Measurements from ENCODE around the gene XKR7. TPM values are rescaled to one million over a fixed set of nuclear protein-coding genes. Genes with fewer than 3 reads are reported as not detected.

XKR7 gene
- total RNA-seq, 1 donor from 2014 or later: not detected

- H3K9me3 Mint-ChIP-seq (ENCODE audit: unreplicated experiment): no peaks in the 10 kb centered on the region
- H3K4me1 Mint-ChIP-seq (ENCODE audit: unreplicated experiment): no peaks in the 10 kb centered on the region
- no peak overlapping the region for H3K4me3 Mint-ChIP-seq (ENCODE audit: unreplicated experiment)
- peaks cover 74% of the 10 kb centered on the region for H3K27me3 Mint-ChIP-seq (ENCODE audit: unreplicated experiment)
- no peak for DNase-seq (ENCODE audit: extremely low spot score, unreplicated experiment)
- TF ChIP-seq, protein P1, sequence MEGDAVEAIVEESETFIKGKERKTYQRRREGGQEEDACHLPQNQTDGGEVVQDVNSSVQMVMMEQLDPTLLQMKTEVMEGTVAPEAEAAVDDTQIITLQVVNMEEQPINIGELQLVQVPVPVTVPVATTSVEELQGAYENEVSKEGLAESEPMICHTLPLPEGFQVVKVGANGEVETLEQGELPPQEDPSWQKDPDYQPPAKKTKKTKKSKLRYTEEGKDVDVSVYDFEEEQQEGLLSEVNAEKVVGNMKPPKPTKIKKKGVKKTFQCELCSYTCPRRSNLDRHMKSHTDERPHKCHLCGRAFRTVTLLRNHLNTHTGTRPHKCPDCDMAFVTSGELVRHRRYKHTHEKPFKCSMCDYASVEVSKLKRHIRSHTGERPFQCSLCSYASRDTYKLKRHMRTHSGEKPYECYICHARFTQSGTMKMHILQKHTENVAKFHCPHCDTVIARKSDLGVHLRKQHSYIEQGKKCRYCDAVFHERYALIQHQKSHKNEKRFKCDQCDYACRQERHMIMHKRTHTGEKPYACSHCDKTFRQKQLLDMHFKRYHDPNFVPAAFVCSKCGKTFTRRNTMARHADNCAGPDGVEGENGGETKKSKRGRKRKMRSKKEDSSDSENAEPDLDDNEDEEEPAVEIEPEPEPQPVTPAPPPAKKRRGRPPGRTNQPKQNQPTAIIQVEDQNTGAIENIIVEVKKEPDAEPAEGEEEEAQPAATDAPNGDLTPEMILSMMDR (IDR thresholded peaks at IDR 0.05): no peak
- H3K27ac Mint-ChIP-seq (ENCODE audit: unreplicated experiment): no peak overlapping the region
- no peaks in the 10 kb centered on the region for H3K36me3 Mint-ChIP-seq (ENCODE audit: unreplicated experiment)
Observed at GRCh38 chr20:31962761-31963160, 5.2 kb upstream of the XKR7 start.

DNA sequence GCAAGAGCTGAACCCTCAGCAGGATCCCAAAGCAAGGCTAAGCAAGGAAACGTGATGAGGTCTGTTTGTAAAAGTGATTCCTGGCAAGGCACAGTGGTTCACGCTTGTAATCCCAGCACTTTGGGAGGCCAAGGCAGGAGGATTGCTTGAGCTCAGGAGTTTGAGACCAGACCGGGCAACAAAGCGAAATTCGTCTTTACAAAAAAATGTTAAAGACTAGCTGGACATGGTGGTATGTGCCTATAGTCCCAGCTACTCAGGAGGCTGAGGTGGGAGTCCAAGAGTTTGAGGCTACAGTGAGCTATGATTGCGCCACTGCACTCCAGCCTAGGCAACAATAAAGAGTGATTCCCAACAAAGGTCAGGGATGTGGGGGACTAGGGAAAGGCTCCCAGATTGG is 4.1 kb upstream of the XKR7 start:
- Mint-ChIP-seq H3K4me1 (ENCODE audit: unreplicated experiment) (peaks cover 2% of the 10 kb centered on the region), H3K9me3 (ENCODE audit: unreplicated experiment) (no peaks in the 10 kb centered on the region), H3K4me3 (ENCODE audit: unreplicated experiment) (no peak overlapping the region), H3K36me3 (ENCODE audit: unreplicated experiment) (no peaks in the 10 kb centered on the region), H3K27ac (ENCODE audit: unreplicated experiment) (no peak overlapping the region), H3K27me3 (ENCODE audit: unreplicated experiment) (peaks cover 72% of the 10 kb centered on the region)
- TF ChIP-seq, protein P1 (IDR thresholded peaks at IDR 0.05): no peak
- no peak for DNase-seq (ENCODE audit: extremely low spot score, unreplicated experiment)

GRCh38 chr20:31966991-31967655 is 828 bp upstream of the XKR7 start:
- peaks cover 3% of the 10 kb centered on the region for H3K4me1 Mint-ChIP-seq (ENCODE audit: unreplicated experiment)
- no peak overlapping the region for H3K27ac Mint-ChIP-seq (ENCODE audit: unreplicated experiment)
- TF ChIP-seq, protein P1 (IDR thresholded peaks at IDR 0.05): no peak
- peaks cover 56% of the 10 kb centered on the region for H3K27me3 Mint-ChIP-seq (ENCODE audit: unreplicated experiment)
- no peaks in the 10 kb centered on the region for H3K36me3 Mint-ChIP-seq (ENCODE audit: unreplicated experiment)
- no peak for DNase-seq (ENCODE audit: extremely low spot score, unreplicated experiment)
- H3K4me3 Mint-ChIP-seq (ENCODE audit: unreplicated experiment): peak overlapping the region; percentile 44
- H3K9me3 Mint-ChIP-seq (ENCODE audit: unreplicated experiment): no peaks in the 10 kb centered on the region

GRCh38 chr20:31968291-31969126 is 558 bp downstream of the XKR7 start:
- H3K4me1 Mint-ChIP-seq (ENCODE audit: unreplicated experiment): peaks cover 15% of the 10 kb centered on the region
- peak overlapping the region; percentile 74 for H3K4me3 Mint-ChIP-seq (ENCODE audit: unreplicated experiment)
- TF ChIP-seq, protein P1 (IDR thresholded peaks at IDR 0.05): no peak
- H3K27me3 Mint-ChIP-seq (ENCODE audit: unreplicated experiment): peaks cover 48% of the 10 kb centered on the region
- H3K27ac Mint-ChIP-seq (ENCODE audit: unreplicated experiment): no peak overlapping the region
- no peaks in the 10 kb centered on the region for H3K36me3 Mint-ChIP-seq (ENCODE audit: unreplicated experiment)
- H3K9me3 Mint-ChIP-seq (ENCODE audit: unreplicated experiment): no peaks in the 10 kb centered on the region
- DNase-seq (ENCODE audit: extremely low spot score, unreplicated experiment): peak; percentile 95

- no peak overlapping the region for H3K4me3 Mint-ChIP-seq (ENCODE audit: unreplicated experiment)
- peaks cover 15% of the 10 kb centered on the region for H3K4me1 Mint-ChIP-seq (ENCODE audit: unreplicated experiment)
- H3K27ac Mint-ChIP-seq (ENCODE audit: unreplicated experiment): no peak overlapping the region
- H3K27me3 Mint-ChIP-seq (ENCODE audit: unreplicated experiment): peaks cover 34% of the 10 kb centered on the region
- DNase-seq (ENCODE audit: extremely low spot score, unreplicated experiment): no peak
- no peaks in the 10 kb centered on the region for H3K36me3 Mint-ChIP-seq (ENCODE audit: unreplicated experiment)
- no peaks in the 10 kb centered on the region for H3K9me3 Mint-ChIP-seq (ENCODE audit: unreplicated experiment)
- TF ChIP-seq, protein P1 (IDR thresholded peaks at IDR 0.05): no peak
Observed at GRCh38 chr20:31969991-31970390, 2.0 kb downstream of the XKR7 start.
